Epithelial cell of proximal tubule (primary cell): ENCODE measurements around the gene CALML6. TPM values are rescaled to one million over a fixed set of nuclear protein-coding genes. Genes with fewer than 3 reads are reported as not detected.

Source experiments
- DNase-seq: peaks from one replicate; pipeline ENCODE4 v3.0.0-alpha.2; 2011; ENCODE audit warnings: low read depth
- H3K4me3 ChIP-seq: 2 replicates; pipeline ENCODE4 v1.5.1; 2011; ENCODE audit warnings: low read depth, mild to moderate bottlenecking, low read length
- CTCF ChIP-seq: conservative IDR thresholded peaks from 2 replicates; pipeline ENCODE4 v1.5.1; 2012; ENCODE audit warnings: low read depth, mild to moderate bottlenecking, low read length
- total RNA-seq: library from RNA; depleted of rRNA; stranded (reverse); fragments of >200 nt; gene quantifications from 2 replicates; pipeline ENCODE4 v1.2.3, GENCODE V29; 2015

CALML6 gene
- total RNA-seq, 1 donor from 2014 or later = not detected

GRCh38 chr1:1875932-1876331 is 39.1 kb upstream of the CALML6 start:
- H3K4me3 ChIP-seq = no peak overlapping the region
- no peak for DNase-seq
- TF ChIP-seq CTCF = no peak

GRCh38 chr1:1876335-1876930 is 38.6 kb upstream of the CALML6 start:
- no peak for TF ChIP-seq CTCF
- DNase-seq = no peak
- no peak overlapping the region for H3K4me3 ChIP-seq

GRCh38 chr1:1877865-1878436 is 37.1 kb upstream of the CALML6 start:
- no peak overlapping the region for H3K4me3 ChIP-seq
- no peak for DNase-seq
- no peak for TF ChIP-seq CTCF

- DNase-seq = no peak
- TF ChIP-seq CTCF = no peak
Measured at GRCh38 chr1:1879942-1880341, 35.1 kb upstream of the CALML6 start.

GRCh38 chr1:1880617-1881312 is 34.3 kb upstream of the CALML6 start:
- no peak for DNase-seq
- no peak for TF ChIP-seq CTCF
- no peak overlapping the region for H3K4me3 ChIP-seq

More at GRCh38 chr1:1879942-1880341, 35.1 kb upstream of the CALML6 start:
- no peak overlapping the region for H3K4me3 ChIP-seq

GRCh38 chr1:1881727-1882126 is 33.3 kb upstream of the CALML6 start:
- TF ChIP-seq CTCF = no peak
- H3K4me3 ChIP-seq = no peak overlapping the region
- DNase-seq = no peak
